ENCODE results near the gene COL4A2.
"Not testable (repeated sequence)": the region's sequence is repeated elsewhere in the genome, so short reads cannot be mapped to it uniquely, and the experiment has no call there.

The COL4A2 gene

DNA sequence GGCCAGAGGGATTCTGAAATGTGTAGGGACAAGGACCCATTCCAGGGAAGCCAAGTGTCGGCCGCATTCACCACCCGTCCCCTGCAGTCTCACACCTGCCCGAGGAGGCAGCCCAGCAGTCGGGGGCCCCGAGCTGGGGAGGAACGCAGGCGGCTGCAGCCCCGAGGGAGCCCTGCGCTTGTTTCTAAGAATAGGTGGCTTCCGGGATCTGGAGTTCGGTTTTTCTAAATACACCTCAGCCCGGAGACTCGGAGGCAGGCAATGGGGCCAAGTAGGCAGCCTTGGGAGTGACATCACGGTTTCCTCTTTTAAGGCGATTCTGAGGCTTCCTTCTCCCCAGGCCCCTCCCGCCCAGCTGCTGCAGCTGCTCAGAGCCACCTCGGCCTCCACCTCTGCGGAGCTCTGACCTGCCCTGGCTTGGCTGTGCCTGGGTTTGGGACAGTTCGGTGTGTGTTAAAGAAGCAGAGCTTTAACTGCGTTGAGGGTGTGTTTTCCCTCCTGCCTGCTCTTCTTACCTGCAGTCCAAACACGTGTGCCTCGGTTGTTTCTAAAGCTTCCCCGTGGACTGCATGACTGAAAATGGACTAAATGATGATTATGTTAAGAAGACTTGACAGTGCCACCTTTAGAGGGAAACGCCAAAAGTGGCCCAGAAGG lies 80.5 kb downstream of the COL4A2 start:
- no peak for DNase-seq

DNA sequence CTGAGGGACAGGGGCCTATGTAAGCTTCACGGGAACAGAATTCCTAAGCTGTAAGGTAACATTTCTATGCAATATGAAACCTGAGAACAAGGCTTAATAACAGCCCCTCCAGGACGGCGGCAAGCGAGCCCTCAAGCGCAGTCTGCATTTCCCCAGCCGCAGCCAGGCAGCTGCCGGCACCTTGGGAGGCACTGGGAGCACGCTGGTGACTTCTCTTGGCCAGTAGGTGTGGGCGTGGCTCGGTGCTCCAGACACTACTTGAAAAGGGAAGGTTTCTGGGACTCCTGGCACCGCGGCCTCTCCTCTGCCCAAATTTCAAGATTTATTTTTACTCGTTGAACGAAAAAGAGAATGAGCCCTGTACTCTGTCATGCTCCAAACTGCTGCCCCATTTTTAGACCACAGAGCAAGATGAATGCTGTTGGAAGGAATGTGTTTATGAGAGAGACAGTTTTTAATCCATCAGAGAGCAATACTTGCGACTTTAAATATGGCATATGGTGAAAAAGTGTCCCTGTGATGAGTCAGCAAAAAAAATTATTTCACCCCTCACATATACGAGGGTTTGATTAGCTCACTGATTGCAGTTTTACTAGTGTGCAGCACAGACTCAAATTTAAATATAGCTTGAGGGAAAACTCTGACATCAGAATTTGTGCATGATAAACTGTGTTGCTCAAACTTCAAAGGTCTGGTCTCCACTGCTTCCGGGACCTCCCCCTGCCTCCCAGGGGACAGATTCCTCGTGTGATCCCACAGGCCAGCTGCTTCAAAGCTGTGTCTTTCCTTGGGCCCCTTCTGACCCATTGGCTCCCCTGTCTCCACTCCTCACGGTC lies 81.2 kb downstream of the COL4A2 start:
- DNase-seq = peak; percentile 47 to 76

DNA sequence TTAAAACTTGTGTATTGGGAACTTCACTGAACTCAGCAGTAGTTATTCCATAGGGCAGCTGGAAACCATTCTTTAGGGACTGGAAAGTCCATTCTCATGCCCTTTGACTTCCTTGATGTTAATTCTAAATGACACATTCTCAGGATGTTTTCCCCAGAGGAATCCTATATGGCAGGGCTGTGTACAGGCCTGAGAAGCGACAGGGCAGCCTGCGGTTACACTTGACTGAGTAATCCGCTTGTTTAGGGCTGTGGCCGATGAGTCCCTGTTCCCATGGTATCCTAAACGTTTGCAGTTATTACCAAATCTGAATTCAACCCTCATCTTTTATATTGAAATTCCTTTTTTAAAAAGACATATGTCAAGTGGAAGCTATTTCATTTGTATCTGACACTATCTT lies 83.5 kb downstream of the COL4A2 start:
- no peak for DNase-seq

DNA sequence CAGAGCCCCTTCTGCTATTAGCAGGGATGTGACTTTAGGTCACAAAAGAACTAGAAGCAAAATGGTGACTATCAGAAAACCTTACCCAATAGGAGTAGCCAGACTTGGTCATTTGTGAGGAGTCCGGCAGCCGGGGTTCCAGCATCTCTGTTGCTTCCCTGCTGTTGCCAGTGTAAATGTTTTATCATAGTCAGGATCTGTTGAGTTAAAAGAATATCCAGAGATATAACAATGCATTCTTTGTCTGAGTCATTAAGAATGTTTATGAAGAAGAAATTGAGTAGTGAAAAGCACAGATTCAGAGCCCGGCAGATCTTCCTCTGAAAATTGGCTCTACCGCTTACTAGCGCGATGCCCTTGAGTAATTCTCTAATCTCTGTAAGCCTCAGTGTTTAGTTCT lies 84.2 kb downstream of the COL4A2 start:
- DNase-seq = no peak

DNA sequence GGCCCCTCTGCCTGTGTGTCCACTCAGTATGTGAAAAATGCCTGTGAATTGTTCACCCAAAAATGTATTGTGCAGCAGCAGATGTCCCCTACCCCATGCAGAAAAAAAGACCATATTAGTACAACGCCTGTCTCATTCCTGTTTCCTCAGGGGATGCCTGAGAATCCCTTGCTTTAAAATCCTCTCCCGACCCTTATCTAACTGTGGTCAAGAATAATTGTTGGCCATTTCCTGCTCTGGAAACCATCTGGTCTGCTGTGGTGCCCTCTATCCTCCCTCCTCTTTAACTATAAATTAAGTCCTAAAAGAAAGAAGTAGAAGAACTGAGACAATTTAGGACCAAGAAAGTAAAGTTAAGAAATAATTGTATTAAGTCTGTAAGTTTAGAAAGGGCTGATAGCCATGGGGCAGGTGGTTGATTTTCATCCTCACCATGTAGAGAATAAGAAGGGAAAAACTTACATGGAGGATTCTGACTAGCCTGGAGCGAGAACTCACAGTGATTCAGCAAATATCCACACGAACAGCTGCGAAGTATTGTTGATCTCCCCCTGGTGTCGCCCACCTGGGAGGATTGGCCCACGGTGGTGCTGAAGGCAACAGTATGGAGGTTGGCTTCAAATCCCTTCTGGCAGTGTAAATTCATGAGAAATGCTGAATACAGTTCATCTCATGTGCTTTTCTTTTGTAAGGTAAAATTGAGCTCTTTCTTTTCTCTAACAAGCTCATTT lies 85.6 kb downstream of the COL4A2 start:
- DNase-seq = no peak

DNA sequence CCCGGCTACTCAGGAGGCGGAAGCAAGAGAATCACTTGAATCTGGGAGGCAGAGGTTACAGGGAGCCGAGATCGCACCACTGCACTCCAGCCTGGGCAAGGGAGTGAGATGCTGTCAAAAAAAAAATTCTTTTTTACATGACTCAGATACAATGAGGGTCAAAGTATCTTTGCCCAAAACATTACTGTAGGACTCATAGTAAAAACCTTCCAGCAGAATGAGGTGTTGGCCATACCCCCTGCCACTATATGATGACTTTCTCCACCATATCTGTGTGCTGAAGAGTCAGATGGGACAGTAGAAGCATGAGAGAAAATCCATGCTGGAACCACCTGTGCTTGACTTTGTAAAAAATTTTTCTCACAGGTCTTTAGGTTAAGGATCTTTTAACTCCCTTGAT lies 86.7 kb downstream of the COL4A2 start:
- no peak for DNase-seq

DNA sequence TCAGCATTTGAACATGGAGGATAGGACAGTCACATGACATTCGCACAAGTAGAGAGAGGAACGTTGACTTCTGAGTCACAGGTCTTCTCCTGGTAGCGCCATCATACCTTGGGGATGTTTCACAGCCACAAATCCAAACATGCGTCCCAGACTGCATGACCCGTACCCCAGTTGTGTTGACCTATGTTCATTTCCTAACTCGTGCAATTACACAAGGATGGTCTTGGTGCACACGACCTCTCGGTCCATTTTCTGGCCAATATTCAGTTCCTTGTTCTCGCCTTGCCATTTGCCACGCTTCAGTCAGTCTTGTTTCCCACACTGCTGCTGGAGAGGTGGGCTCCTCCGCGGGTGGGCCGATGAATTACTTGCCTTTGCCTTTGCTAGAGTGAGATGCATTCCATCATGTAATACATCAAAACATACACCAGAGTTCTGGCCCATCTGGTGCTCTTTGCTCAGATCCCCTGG lies 87.3 kb downstream of the COL4A2 start:
- no peak for DNase-seq

DNA sequence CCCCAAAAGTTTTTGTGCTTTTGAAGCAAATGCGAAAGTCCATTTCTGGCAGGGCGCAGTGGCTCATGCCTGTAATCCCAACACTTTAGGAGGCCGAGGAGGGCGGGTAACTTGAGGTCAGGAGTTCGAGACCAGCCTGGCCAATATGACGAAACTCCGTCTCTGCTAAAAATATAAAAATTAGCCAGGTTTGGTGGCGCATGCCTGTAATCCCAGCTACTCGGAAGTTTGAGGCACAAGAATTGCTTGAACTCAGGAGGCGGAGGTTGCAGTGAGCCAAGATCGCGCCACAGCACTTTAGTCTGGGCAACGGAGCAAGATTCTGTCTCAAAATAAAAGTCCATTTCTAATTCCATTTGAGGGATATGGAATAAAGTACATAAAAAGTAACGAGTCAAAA lies 88.5 kb downstream of the COL4A2 start:
- not testable (repeated sequence) for DNase-seq

DNA sequence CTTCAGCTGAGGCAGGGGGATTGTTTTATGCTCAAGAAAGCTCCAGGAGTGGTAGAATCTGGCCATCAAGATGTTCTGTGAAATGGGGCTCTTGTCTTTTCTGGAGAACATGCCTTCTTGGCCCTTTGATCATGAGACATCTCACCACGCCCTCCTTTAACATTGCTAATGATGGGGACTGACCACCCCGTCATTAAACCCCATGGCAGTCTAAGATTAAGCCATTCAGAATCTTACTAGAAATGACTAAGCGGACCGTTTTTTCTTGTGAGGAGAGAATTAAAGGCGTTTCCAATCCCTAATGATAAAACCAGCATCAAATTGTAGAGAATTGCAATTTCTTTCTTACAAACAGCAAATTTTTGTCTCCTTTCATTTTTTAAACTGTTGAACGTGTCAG lies 89.4 kb downstream of the COL4A2 start:
- DNase-seq = no peak

DNA sequence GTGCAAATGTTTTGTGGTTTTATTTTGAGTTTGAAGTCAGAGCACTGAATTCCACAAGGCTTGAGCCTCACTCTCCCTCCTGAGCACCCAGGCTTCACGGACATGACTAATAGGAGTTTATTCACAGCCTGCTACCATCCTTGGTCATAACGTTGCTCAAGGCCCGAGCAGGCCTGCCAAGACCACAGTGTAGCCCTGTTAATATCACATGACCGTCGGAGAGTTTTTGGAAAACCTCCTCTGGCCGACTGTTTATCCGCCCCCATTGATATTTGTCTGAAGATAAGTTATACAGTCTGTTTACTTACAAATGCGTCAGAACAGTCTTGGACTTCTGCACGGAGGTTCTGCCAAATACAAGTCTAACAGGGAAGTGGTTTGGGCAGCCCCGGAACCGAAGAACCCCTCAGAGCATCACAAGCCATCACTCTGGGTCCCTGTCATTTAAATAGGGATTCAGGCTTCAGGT lies 89.9 kb downstream of the COL4A2 start:
- DNase-seq = no peak

DNA sequence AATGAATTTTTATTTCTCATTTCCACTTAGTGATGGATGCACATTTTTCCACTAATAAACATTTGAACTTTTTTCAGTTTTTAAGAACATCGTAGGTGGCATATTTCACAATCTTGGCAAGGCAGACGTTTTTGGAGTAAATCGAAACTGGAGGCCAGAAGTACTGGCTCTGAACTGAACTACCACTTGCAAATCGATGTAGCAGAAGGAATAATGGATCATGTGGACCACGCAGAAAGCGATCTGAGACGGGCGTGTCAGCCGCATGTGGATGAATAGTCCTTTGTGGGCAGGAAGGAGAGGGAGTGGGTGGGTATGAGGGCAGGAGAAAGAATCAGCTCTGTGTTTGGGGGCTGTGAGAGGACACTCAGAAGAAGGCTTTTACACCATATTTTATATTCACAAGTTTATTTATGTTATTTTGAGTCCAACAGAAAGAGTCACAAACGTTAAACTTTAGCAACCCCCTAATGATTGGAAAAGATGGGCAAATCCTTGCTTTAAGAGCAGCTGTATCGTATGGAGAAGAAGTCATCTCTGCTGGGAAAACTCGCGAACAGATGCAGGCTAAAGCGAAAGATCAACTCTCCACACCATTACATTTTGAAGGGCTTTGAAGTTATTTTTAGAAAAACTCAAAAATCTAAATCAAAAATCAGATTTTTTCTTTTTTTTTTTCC lies 90.5 kb downstream of the COL4A2 start:
- DNase-seq = no peak

DNA sequence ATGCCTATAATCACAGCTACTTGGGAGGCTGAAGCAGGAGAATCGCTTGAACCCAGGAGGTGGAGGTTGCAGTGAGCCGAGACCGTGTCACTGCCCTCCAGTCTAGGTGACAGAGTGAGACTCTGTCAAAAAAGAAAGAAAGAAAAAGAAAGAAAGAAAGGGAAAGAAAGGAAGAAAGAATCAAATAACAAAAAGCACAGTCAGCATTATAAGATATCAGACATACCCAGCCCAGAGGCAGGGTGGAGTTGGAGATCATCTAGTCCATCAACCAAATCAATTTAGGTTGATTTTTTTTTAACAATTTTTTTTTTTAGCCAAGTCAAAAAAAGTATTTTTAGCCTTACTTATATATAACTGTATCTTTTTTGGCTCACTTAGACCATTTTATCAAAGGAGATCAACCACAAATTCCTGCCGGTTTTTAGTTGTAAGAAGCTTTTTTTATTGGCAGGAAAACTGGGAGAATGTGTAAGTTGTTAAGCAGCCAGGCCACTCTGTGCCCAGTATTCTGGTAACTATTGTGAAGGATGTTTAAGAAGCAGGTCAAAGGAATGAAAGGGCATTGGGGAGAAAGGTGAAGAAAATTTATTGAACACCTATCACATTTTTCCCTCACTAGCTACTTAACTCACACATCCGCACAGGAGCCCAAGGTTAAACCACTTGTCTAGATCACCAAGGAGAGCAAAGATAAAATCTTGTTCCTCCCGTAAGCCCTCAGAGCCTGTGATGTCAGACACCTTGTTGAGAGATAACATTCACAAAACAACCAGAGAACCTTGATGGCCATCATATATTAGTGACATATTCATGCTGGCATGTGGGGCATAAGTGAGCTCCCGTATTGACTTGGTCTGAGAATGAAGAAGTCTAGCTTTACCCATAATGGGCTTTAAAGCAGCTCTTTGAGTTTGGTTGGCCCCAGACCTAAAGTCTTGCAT lies 91.8 kb downstream of the COL4A2 start:
- no peak for DNase-seq

DNA sequence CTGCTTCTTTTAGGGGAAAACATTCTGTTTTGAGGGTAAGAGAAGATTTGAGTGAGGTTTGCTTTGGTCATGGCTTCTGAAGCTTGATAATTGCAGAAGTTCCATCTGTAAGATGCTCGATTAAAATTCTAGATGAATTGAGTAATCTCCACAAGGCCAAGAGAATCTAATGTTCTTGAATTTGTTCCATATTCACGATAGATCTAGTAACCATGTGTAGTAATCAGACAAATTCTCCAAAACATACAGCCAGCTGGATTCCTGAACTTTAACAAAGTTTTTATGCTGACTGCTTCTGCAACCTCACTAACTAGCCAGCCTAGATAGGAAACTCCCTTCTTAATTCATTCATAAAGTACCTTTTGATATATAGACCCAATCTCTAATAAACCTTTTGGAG lies 92.7 kb downstream of the COL4A2 start:
- DNase-seq = no peak

DNA sequence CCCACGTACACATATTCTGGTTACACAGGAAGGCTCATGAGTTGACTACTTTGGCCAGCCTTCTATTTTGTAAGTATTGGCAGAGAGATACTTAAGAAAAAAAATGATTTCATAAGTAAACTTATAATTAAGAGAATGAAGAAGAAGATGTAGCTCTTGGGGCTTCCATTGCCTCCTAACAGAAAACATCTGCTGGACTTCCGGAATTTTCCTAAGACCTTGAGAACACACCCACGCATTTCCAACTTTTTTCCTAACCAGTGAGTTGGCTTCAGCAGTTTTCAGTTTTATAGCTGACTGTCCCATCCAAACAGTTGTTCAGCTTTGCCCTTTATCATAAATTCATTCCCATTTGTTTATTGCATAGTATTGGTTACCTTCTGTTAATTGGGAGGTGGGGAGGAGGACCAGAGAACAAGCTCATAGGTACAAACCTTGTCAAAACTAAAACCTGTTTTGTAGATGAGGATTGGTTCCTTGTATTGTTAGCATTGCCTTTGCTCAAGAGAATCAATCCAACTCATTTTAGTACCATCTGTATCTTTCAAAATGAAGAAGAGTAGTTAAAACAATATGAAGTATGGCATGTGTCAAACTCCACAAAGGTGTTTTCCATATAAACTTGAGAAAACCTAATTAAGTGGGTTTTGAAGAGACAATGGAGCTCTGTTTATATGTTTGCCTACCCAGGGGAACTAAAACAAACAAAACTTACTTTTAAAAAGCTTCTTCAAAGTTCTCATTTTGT lies 93.9 kb downstream of the COL4A2 start:
- no peak for DNase-seq

DNA sequence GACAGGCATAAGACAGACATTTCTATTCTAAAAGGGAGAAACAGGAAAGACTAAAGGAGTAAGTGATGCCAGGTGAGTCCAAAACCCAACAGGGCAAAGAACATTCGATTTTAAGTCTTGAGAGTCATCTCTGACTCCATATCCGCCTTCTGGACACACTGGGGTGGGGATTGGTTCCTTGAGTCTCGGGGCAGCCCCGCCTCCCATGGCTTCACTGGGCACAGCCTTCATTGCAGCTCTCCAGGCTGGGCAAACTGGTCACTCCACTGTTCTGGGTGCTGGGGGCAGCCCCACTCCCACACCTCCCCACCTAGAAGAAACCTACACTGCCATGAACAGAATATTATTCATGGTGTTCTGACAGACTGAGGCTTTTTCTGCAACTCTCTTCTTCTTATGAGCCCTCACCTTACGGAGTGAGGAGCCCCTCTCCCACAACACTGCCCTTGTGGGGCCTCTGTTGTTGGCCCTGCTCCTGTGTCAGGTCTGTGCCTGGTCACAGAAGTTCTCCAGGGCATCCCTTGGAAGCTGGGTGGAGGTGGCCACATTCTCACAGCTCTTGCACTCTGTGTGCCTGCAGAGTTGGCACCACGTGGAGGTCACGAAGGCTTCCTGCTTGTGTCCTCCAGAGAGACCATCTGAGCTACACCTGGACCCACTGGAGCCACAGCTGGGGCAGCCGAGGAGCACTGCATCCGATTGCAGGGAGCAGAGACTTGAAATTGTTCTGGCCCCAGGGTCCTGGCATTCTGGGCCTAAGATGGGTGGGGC lies 95.4 kb downstream of the COL4A2 start:
- no peak for DNase-seq

DNA sequence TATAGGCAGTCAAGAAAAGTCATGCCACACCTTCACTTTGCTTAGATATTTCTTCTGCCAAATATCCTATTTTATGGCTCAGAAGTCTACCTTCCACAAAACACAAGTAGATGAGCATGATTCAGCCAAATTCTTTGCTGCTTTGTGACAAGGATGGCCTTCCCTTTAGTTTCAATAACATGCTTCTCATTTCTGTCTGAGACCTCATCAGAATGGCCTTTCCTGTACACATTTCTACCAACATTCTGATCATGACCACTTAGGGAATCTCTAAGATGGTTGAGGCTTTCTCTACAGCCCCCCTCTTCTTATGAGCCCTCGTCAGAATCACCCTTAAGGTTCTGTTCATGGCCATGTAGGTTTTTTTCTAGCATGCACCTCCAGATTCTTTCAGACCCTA lies 96.2 kb downstream of the COL4A2 start:
- DNase-seq = no peak

DNA sequence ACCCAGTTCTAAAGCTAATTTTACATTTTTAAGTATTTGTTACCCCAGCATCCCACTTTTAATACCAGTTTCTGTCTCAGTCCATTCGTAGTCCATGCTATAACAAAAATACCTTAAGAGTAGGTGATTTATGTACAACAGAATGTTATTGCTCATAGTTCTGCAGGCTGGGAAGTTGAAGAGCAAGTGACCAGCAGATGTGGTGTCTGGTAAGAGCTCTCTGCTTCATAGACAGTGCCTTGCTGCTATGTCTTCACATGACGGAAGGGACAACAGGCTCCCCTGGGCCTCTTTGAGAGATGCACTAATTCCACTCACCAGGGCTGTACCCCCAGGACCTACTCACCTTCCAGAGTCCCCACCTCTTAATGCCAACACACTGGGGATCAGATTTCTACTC lies 96.6 kb downstream of the COL4A2 start:
- no peak for DNase-seq

DNA sequence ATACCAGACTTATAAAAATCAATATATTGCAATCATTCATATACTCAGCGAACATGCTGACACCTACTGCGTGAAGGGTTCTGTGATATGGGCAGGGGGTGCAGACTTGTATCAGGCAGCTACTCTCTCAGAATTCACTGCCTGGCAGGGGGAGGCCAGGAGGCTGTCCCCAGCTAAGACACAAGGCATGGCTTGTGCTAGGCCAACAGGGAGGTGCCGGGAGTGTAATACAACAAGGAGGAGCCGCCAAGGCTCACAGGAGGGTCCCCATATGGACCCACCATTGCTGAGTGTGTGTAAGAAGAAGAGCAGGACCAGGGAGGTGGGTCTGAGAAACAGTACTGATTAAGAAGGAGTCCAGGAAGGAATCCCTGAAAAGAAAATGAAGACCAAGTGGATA lies 97.2 kb downstream of the COL4A2 start:
- no peak for DNase-seq

DNA sequence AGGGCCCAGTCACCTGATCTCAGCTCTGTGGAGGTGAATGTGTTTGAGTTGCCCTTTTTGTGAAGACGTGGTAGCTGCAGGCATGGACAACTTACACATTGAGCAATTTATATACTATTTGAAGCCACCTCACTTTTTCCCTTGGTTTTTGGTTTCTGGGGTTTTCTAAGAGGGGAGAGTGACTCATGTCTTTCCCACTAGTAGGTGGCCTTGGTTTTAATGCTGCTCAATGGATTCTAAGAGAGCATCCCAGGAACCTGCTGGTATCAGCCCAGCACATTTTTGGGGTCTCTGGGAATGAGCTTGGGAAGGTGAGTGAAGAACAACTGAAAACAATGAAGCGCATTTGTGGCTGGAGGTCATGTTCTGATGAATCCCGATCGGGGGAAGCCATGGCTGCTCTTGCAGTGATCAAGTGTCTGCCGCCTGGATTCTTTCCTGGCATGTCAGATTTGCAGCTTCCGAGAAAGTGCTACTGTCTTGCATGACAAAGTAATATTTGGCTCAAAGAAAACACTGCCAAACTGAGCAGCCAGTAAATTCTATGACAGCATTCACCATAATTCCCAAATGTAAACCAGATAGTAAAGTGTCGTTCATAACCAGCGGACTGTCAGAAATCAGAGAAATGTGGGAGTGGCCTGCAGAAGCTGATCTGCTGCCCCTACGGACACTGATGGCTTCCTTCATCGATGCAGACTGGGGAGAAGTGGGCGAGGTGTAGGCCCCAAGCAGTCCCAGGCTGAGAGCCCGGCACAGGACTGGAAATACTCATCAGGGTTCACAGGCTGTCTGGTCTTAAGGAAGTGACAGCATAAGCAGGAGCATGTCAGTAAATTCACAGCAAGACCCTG lies 98.7 kb downstream of the COL4A2 start:
- DNase-seq = no peak

Data from NCI-H187 (cell line).